ENCODE data around the gene KNL1.

DNA sequence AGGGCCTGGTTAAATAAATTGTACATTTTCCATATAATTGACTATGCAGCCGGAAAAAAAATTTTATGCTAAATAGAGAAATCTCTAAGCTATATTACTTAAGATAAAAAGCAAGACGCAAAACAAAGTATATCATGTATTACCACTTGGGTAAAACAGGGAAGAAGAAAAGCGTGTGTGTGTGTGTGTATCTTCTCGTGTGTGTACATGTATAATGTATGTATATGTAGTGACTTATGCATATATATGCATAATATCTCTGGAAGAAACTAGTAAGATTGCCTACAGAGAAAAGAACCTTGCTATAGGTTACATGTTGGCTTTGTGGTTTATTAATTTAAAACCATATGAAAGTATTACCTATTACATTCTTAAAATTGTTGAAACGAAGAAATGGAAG lies 19.0 kb downstream of the KNL1 start:
- TF ChIP-seq, protein P1, sequence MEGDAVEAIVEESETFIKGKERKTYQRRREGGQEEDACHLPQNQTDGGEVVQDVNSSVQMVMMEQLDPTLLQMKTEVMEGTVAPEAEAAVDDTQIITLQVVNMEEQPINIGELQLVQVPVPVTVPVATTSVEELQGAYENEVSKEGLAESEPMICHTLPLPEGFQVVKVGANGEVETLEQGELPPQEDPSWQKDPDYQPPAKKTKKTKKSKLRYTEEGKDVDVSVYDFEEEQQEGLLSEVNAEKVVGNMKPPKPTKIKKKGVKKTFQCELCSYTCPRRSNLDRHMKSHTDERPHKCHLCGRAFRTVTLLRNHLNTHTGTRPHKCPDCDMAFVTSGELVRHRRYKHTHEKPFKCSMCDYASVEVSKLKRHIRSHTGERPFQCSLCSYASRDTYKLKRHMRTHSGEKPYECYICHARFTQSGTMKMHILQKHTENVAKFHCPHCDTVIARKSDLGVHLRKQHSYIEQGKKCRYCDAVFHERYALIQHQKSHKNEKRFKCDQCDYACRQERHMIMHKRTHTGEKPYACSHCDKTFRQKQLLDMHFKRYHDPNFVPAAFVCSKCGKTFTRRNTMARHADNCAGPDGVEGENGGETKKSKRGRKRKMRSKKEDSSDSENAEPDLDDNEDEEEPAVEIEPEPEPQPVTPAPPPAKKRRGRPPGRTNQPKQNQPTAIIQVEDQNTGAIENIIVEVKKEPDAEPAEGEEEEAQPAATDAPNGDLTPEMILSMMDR (conservative IDR thresholded peaks at IDR 0.05; ENCODE audit: low read depth, low read length), result no peak
- TF ChIP-seq EZH2 (IDR thresholded peaks at IDR 0.05; ENCODE audit: borderline replicate concordance, low read depth, low read length, poor library complexity, severe bottlenecking), result no peak
